ENCODE measurements around the gene PHF2. TPM values are rescaled to one million over a fixed set of nuclear protein-coding genes. Genes with fewer than 3 reads are reported as not detected.
A peak's percentile ranks its signal among the peaks of the same experiment; 100 is the strongest.

Gene PHF2
- total RNA-seq, 1 donor from 2014 or later: 12.1 TPM

DNA sequence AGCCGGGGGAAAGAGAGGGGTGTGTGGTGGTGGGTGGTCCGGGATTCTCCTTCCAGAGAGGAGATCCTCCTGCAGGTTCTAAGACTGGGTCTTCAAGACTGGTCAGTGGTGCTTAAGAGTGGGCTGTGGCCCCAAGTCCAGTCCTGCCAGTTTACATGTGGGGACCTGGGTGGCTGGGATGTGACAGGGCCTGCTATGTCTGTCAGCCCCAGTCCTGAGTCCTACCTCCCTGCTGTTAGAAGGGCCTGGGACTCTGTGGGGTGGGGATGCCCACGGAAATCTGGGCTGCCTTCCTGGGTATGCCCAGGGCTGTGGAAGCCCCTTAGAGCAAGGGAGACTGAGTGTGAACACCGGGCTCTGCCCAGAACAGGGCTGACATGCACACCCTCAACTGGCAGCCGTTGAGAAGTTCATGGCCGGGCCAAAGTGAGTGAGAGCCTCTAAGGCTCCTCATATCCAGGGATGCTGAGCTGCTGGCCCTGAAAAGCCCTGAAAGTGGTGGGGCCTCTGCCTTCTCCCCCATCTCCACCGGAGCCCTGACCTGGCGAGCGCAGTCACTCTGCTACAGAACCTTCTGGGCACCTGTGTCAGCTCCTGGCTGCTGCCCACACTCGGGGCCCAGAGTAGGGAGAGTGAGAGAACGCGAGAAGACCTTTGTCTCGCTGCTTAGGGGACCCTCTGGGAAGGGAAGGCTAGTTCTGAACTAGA is 1.7 kb downstream of the PHF2 start:
- FAIRE-seq (no peak), DNase-seq (ENCODE audit: low read depth) (no peak)
- H4K20me1 ChIP-seq (ENCODE audit: insufficient read depth, low read length): peaks cover 56% of the 10 kb centered on the region
- H3K4me2 ChIP-seq (ENCODE audit: low read length): peak overlapping the region; percentile 88
- peak overlapping the region; percentile 75 for H3K27ac Mint-ChIP-seq (ENCODE audit: unreplicated experiment)
- no peaks in the 10 kb centered on the region for H3K9me3 ChIP-seq (ENCODE audit: insufficient read depth, low read depth, low read length)
- H3K27me3 Mint-ChIP-seq (ENCODE audit: low read depth, unreplicated experiment): no peaks in the 10 kb centered on the region
- H3K9me3 Mint-ChIP-seq (ENCODE audit: unreplicated experiment): peaks cover 6% of the 10 kb centered on the region
- H3K79me2 ChIP-seq (ENCODE audit: insufficient read depth, low read length): peaks cover 77% of the 10 kb centered on the region
- H3K36me3 Mint-ChIP-seq (ENCODE audit: low read depth, unreplicated experiment): peaks cover 3% of the 10 kb centered on the region
- no peak overlapping the region for H2AFZ ChIP-seq (ENCODE audit: low read depth, low read length)
- peaks cover 10% of the 10 kb centered on the region for H3K4me1 Mint-ChIP-seq (ENCODE audit: low read depth, unreplicated experiment)
- peaks cover 18% of the 10 kb centered on the region for H3K4me1 ChIP-seq (ENCODE audit: insufficient read depth, low read length)
- peak overlapping the region; percentile 86 for H3K4me3 Mint-ChIP-seq (ENCODE audit: unreplicated experiment)
- H3K27ac ChIP-seq (ENCODE audit: low read depth, low read length): no peak overlapping the region
- peak overlapping the region; percentile 66 for H3K9ac ChIP-seq (ENCODE audit: low read length)
- no peaks in the 10 kb centered on the region for H3K27me3 ChIP-seq (ENCODE audit: insufficient read depth, low read length)
- H3K4me3 ChIP-seq (ENCODE audit: insufficient read depth, low read depth, low read length): peak overlapping the region; percentile 70
- TF ChIP-seq, protein P1, sequence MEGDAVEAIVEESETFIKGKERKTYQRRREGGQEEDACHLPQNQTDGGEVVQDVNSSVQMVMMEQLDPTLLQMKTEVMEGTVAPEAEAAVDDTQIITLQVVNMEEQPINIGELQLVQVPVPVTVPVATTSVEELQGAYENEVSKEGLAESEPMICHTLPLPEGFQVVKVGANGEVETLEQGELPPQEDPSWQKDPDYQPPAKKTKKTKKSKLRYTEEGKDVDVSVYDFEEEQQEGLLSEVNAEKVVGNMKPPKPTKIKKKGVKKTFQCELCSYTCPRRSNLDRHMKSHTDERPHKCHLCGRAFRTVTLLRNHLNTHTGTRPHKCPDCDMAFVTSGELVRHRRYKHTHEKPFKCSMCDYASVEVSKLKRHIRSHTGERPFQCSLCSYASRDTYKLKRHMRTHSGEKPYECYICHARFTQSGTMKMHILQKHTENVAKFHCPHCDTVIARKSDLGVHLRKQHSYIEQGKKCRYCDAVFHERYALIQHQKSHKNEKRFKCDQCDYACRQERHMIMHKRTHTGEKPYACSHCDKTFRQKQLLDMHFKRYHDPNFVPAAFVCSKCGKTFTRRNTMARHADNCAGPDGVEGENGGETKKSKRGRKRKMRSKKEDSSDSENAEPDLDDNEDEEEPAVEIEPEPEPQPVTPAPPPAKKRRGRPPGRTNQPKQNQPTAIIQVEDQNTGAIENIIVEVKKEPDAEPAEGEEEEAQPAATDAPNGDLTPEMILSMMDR (IDR thresholded peaks at IDR 0.05; ENCODE audit: insufficient read depth, low read depth, low read length): no peak
- no peak for TF ChIP-seq EZH2 (IDR thresholded peaks at IDR 0.05; ENCODE audit: insufficient read depth, low read length)
- no peaks in the 10 kb centered on the region for H3K36me3 ChIP-seq (ENCODE audit: insufficient read depth, low read length)

DNA sequence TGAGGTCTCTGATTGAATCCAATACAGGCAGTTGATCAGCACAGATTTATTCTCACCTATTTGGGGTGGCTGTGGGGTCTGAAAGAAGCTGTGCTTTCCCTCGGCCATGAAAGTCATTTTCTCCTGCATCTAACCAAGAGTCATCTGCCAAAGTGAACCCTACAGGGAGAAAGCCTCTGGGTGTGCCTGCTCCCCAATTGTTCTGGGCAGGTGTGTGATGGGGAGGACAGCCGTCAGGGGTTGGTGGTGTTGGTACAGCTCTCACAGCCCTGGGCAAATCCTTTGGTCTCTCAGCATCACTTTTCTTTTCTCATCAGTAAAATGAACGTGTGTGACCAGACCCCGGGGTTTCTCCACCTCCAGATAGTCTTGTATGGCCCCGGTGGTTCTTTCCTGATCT is 2.5 kb downstream of the PHF2 start:
- peaks cover 84% of the 10 kb centered on the region for H3K79me2 ChIP-seq (ENCODE audit: insufficient read depth, low read length)
- Mint-ChIP-seq H3K4me3 (ENCODE audit: unreplicated experiment) (peak overlapping the region; percentile 41), H3K27me3 (ENCODE audit: low read depth, unreplicated experiment) (no peaks in the 10 kb centered on the region), H3K9me3 (ENCODE audit: unreplicated experiment) (peaks cover 10% of the 10 kb centered on the region), H3K27ac (ENCODE audit: unreplicated experiment) (no peak overlapping the region), H3K36me3 (ENCODE audit: low read depth, unreplicated experiment) (peaks cover 3% of the 10 kb centered on the region), H3K4me1 (ENCODE audit: low read depth, unreplicated experiment) (peaks cover 10% of the 10 kb centered on the region)
- no peak for TF ChIP-seq EZH2 (IDR thresholded peaks at IDR 0.05; ENCODE audit: insufficient read depth, low read length)
- TF ChIP-seq, protein P1 (IDR thresholded peaks at IDR 0.05; ENCODE audit: insufficient read depth, low read depth, low read length): no peak
- H3K36me3 ChIP-seq (ENCODE audit: insufficient read depth, low read length): no peaks in the 10 kb centered on the region
- H3K4me2 ChIP-seq (ENCODE audit: low read length): peak overlapping the region; percentile 88
- no peak for DNase-seq (ENCODE audit: low read depth)
- peaks cover 60% of the 10 kb centered on the region for H4K20me1 ChIP-seq (ENCODE audit: insufficient read depth, low read length)
- H2AFZ ChIP-seq (ENCODE audit: low read depth, low read length): no peak overlapping the region
- no peak overlapping the region for H3K4me3 ChIP-seq (ENCODE audit: insufficient read depth, low read depth, low read length)
- no peak for FAIRE-seq
- no peaks in the 10 kb centered on the region for H3K9me3 ChIP-seq (ENCODE audit: insufficient read depth, low read depth, low read length)
- peaks cover 18% of the 10 kb centered on the region for H3K4me1 ChIP-seq (ENCODE audit: insufficient read depth, low read length)
- no peak overlapping the region for H3K27ac ChIP-seq (ENCODE audit: low read depth, low read length)
- no peaks in the 10 kb centered on the region for H3K27me3 ChIP-seq (ENCODE audit: insufficient read depth, low read length)
- H3K9ac ChIP-seq (ENCODE audit: low read length): no peak overlapping the region
